NCI-H2107 treated with DMSO at 0.1 percent for 48 hours (cell line): ENCODE results near the gene RFX3.

Experiments
- DNase-seq: peaks from one replicate; lab custom pipeline; 2025; ENCODE audit not compliant: unreplicated experiment; lab: John Stamatoyannopoulos, UW

RFX3 gene

GRCh38 chr9:3237121-3237520, 288.7 kb downstream of the RFX3 start:
- DNase-seq: no peak

GRCh38 chr9:3235497-3235896, 290.3 kb downstream of the RFX3 start:
- no peak for DNase-seq

GRCh38 chr9:3224931-3225330, 300.9 kb downstream of the RFX3 start:
- no peak for DNase-seq

- DNase-seq: no peak
Measured at GRCh38 chr9:3215658-3216057, 310.1 kb downstream of the RFX3 start.

- DNase-seq: peak; percentile 15
Measured at GRCh38 chr9:3214741-3215140, 311.1 kb downstream of the RFX3 start.

- DNase-seq: no peak
Measured at GRCh38 chr9:3205421-3206095, 320.2 kb downstream of the RFX3 start.

- DNase-seq: no peak
Measured at GRCh38 chr9:3200331-3200774, 325.4 kb downstream of the RFX3 start.

- no peak for DNase-seq
Measured at GRCh38 chr9:3193791-3194190, 332.0 kb downstream of the RFX3 start.

- peak; percentile 5 for DNase-seq
Measured at GRCh38 chr9:3191715-3192114, 334.1 kb downstream of the RFX3 start.

- no peak for DNase-seq
Measured at GRCh38 chr9:3189113-3189861, 336.5 kb downstream of the RFX3 start.

GRCh38 chr9:3186751-3187150, 339.1 kb downstream of the RFX3 start:
- no peak for DNase-seq

- DNase-seq: peak; percentile 51
Measured at GRCh38 chr9:3181049-3181953, 344.5 kb downstream of the RFX3 start.

- DNase-seq: no peak
Measured at GRCh38 chr9:3180696-3181048, 345.1 kb downstream of the RFX3 start.

GRCh38 chr9:3179711-3180110, 346.1 kb downstream of the RFX3 start:
- DNase-seq: no peak

GRCh38 chr9:3177936-3178335, 347.9 kb downstream of the RFX3 start:
- DNase-seq: no peak

- DNase-seq: no peak
Measured at GRCh38 chr9:3177146-3177761, 348.5 kb downstream of the RFX3 start.

- DNase-seq: no peak
Measured at GRCh38 chr9:3173374-3173773, 352.4 kb downstream of the RFX3 start.

- no peak for DNase-seq
Measured at GRCh38 chr9:3170819-3171218, 355.0 kb downstream of the RFX3 start.
